CD14-positive monocyte (primary cell): ENCODE measurements around the gene AP1B1. TPM values are rescaled to one million over a fixed set of nuclear protein-coding genes. Genes with fewer than 3 reads are reported as not detected.

Source experiments
- DNase-seq, 3 donors: peaks; one replicate each; pipeline ENCODE4 v3.0.0-alpha.2; 2011 to 2022
- H2AFZ ChIP-seq: 2 replicates; pipeline ENCODE4 v1.6.0; 2012; ENCODE audit warnings: mild to moderate bottlenecking, low read depth, low read length, inconsistent platforms; ENCODE audit not compliant: insufficient read depth, poor library complexity, severe bottlenecking
- H3K27ac ChIP-seq, 2 donors: 1 replicate in 1 of 2; 2 replicates in 1 of 2; pipeline ENCODE4 v1.5.1; 2012 to 2013; ENCODE audit warnings: low read length in 2 of 2, control low read depth in 1 of 2, inconsistent platforms in 1 of 2, low read depth in 1 of 2, mild to moderate bottlenecking in 1 of 2
- H3K27me3 ChIP-seq, 2 donors: one replicate each; pipeline versions ENCODE4 v1.6.0 to v1.6.1; 2011 to 2013; ENCODE audit warnings: low read length in 2 of 2; ENCODE audit not compliant: control insufficient read depth in 2 of 2, insufficient read depth in 2 of 2
- H3K36me3 ChIP-seq, 2 donors: replicated peaks in 1 of 2; 1 replicate in 1 of 2; 2 replicates in 1 of 2; pipeline versions ENCODE4 v1.5.1 to v1.6.1; 2012 to 2013; ENCODE audit warnings: low read length in 2 of 2, control low read depth in 1 of 2, inconsistent platforms in 1 of 2, mild to moderate bottlenecking in 1 of 2; ENCODE audit not compliant: insufficient read depth in 2 of 2, control insufficient read depth in 1 of 2
- H3K4me1 ChIP-seq, 2 donors: 1 replicate in 1 of 2; 2 replicates in 1 of 2; pipeline versions ENCODE4 v1.5.1 to v1.6.1; 2012 to 2013; ENCODE audit warnings: low read length in 2 of 2, control low read depth in 1 of 2, inconsistent platforms in 1 of 2, mild to moderate bottlenecking in 1 of 2, moderate library complexity in 1 of 2; ENCODE audit not compliant: insufficient read depth in 2 of 2, control insufficient read depth in 1 of 2
- H3K4me2 ChIP-seq: replicated peaks from 2 replicates; pipeline ENCODE3; 2012; ENCODE audit warnings: low read length, moderate library complexity, mild to moderate bottlenecking; ENCODE audit not compliant: poor library complexity, severe bottlenecking; ENCODE audit errors: extremely low read depth
- H3K4me3 ChIP-seq, 3 experiments: fragments of 200-600 bp in 1 of 3; sonication (generic) in 1 of 3; replicated peaks in 1 of 3; 1 replicate in 2 of 3; 2 replicates in 1 of 3; pipeline ENCODE4 v1.5.1; 2011 to 2013; ENCODE audit warnings: low read length in 3 of 3, mild to moderate bottlenecking in 3 of 3, control low read depth in 2 of 3, low read depth in 2 of 3, inconsistent platforms in 1 of 3, moderate library complexity in 1 of 3
- H3K79me2 ChIP-seq: 2 replicates; pipeline ENCODE4 v1.6.0; 2012; ENCODE audit warnings: mild to moderate bottlenecking, control low read depth, inconsistent platforms, low read length, moderate library complexity; ENCODE audit not compliant: insufficient read depth
- H3K9ac ChIP-seq: 2 replicates; pipeline ENCODE4 v1.6.0; 2017; ENCODE audit warnings: low read length, mild to moderate bottlenecking; ENCODE audit not compliant: insufficient read depth, poor library complexity, severe bottlenecking
- H3K9me3 ChIP-seq, 2 donors: replicated peaks in 1 of 2; 1 replicate in 1 of 2; 2 replicates in 1 of 2; pipeline versions ENCODE4 v1.5.1 to v1.6.1; 2012 to 2013; ENCODE audit warnings: low read length in 2 of 2, control low read depth in 1 of 2; ENCODE audit not compliant: control insufficient read depth in 1 of 2, insufficient read depth in 1 of 2
- H4K20me1 ChIP-seq: 2 replicates; pipeline ENCODE4 v1.6.0; 2012; ENCODE audit warnings: mild to moderate bottlenecking, low read length, control low read depth, moderate library complexity; ENCODE audit not compliant: insufficient read depth
- H3K27ac Mint-ChIP-seq, 7 donors: one replicate each; pipeline ENCODE4 v1.8.0; 2020; ENCODE audit warnings: mild to moderate bottlenecking in 7 of 7, mixed read lengths in 7 of 7, moderate library complexity in 6 of 7, inconsistent platforms in 2 of 7
- H3K27me3 Mint-ChIP-seq, 3 donors: one replicate each; pipeline ENCODE4 v1.8.0; 2021 to 2022; ENCODE audit warnings: low read depth in 3 of 3, mild to moderate bottlenecking in 3 of 3, mixed read lengths in 3 of 3, moderate library complexity in 3 of 3, inconsistent platforms in 1 of 3
- H3K36me3 Mint-ChIP-seq, 2 donors: one replicate each; pipeline ENCODE4 v1.8.0; 2020; ENCODE audit warnings: mixed read lengths in 2 of 2, inconsistent platforms in 1 of 2, mild to moderate bottlenecking in 1 of 2
- H3K4me1 Mint-ChIP-seq: one replicate; pipeline ENCODE4 v1.8.0; 2020; ENCODE audit warnings: mild to moderate bottlenecking, mixed read lengths
- H3K4me3 Mint-ChIP-seq, 2 donors: one replicate each; pipeline ENCODE4 v1.8.0; 2020; ENCODE audit warnings: mild to moderate bottlenecking in 2 of 2, mixed read lengths in 2 of 2, moderate library complexity in 1 of 2
- H3K9me3 Mint-ChIP-seq, 7 donors: one replicate each; pipeline ENCODE4 v1.8.0; 2020 to 2022; ENCODE audit warnings: mixed read lengths in 7 of 7, mild to moderate bottlenecking in 6 of 7, moderate library complexity in 6 of 7, inconsistent platforms in 2 of 7
- CTCF ChIP-seq: fragments of 200-600 bp; IDR thresholded peaks from one replicate; pipeline ENCODE4 v1.8.0; 2022; ENCODE audit warnings: antibody characterized with exemption, mild to moderate bottlenecking
- whole genome bisulfite sequencing: methylation state at CpG from one replicate; pipeline ENCODE4 v1.1.5; 2013; ENCODE audit warnings: missing lambda C conversion rate; ENCODE audit not compliant: insufficient coverage; 5-methylcytosine and 5-hydroxymethylcytosine counted together
- intact Hi-C, 2 donors: fragments of 100-400 bp; cut with micrococcal nuclease; formaldehyde crosslinking; loops; one replicate each; pipeline versions ENCODE4 v1.15.0 to v1.15.1; 2023
- polyA plus RNA-seq, 3 donors: library from polyadenylated mRNA; depleted of rRNA in 1 of 3; unstranded in 2 of 3; stranded (reverse) in 1 of 3; fragments of 300-500 nt in 2 of 3; fragments of >200 nt in 1 of 3; fragmentation: Illumina TruSeq in 2 of 3; gene quantifications; 1 replicate in 2 of 3; 2 replicates in 1 of 3; pipeline ENCODE4 v1.2.3, GENCODE V29; 2012 to 2021

Gene AP1B1
- polyA plus RNA-seq, 3 donors, result 29.0 to 102 (median 40.3) TPM

DNA sequence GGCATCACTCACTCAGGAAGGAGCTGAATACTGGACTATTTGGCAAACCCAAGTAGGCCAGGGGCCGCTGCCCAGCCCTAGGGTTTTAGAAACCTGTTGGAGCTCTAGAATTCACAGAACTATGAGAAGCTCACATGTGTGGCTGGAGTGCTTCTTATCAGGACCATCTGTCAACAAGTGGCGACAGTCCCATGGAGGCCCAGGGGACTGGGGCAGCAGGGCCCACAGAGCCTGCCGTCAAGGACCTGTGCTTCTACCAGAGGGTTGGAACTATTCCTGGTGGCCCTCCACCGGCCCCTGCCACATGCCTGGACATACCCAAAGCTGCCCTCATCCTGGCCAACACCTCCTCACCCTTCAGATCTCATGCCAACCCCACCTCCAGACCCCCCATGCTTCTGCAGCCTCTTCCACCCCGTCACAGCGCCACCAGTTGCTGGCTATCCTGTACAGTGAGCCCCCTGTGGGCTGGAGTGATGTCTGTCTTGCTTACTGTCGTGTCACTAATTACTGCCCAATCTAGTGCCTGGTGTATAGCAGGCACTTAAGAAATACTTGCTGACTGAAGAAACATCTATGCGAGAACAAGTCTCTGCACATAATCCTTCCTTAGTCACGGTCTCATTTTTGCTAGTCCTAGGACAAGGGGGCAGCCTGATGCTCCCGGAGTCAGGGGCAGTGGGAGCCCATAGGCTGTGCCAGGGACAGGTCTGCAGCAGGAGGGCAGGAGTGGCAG, 45.6 kb downstream of the AP1B1 start:
- Mint-ChIP-seq H3K4me3 (no peak overlapping the region), H3K27me3 (peaks cover 0 to 3% (median 0%) of the 10 kb centered on the region in 3 donors), H3K36me3 (peaks cover 94 to 100% of the 10 kb centered on the region in 2 donors), H3K27ac (peak overlapping the region in 6 of 7 donors; percentile 4 to 83 (median 25)), H3K4me1 (no peaks in the 10 kb centered on the region), H3K9me3 (no peaks in the 10 kb centered on the region)
- H3K27me3 ChIP-seq, result no peaks in the 10 kb centered on the region
- H3K4me2 ChIP-seq, result no peak overlapping the region
- H2AFZ ChIP-seq, result no peak overlapping the region
- H3K9ac ChIP-seq, result no peak overlapping the region
- H3K4me1 ChIP-seq, result no peaks in the 10 kb centered on the region
- H3K36me3 ChIP-seq, result peaks cover 91 to 100% of the 10 kb centered on the region in 2 donors
- no peak for DNase-seq
- H4K20me1 ChIP-seq, result peaks cover 48% of the 10 kb centered on the region
- intact Hi-C loops, result no loop called here
- WGBS, result 87% methylated on average over 6 of the region's 10 CpGs
- H3K4me3 ChIP-seq, result no peak overlapping the region
- no peaks in the 10 kb centered on the region for H3K9me3 ChIP-seq
- peak overlapping the region in 1 of 2 donors; percentile 8 for H3K27ac ChIP-seq
- no peak for TF ChIP-seq CTCF
- no peaks in the 10 kb centered on the region for H3K79me2 ChIP-seq

DNA sequence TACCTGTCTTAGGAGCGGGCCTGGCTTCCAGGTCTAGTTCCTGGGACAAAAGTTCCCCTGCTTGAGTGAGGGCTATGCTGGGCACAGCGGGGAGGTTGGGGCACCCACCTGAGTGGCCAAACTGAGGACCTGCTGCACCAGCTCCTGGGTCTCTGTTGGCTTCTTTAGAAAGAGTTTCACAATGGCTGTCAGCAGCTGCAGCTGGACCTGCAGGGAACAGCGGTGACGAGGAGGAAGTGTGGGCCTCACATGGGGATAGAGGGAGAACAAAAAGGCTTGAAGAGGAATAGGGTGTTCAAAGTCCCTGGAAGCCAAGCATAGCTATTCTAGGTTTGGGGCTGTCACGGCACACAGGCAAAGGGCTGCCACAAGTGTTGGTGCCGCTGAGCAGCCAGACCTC, 46.2 kb downstream of the AP1B1 start:
- Histone ChIP-seq H3K27me3 (no peaks in the 10 kb centered on the region), H3K27ac (peak overlapping the region in 1 of 2 donors; percentile 5), H3K36me3 (peaks cover 91 to 100% of the 10 kb centered on the region in 2 donors), H3K9me3 (no peaks in the 10 kb centered on the region), H4K20me1 (peaks cover 45% of the 10 kb centered on the region), H3K4me2 (no peak overlapping the region), H3K4me3 (no peak overlapping the region), H2AFZ (no peak overlapping the region), H3K79me2 (no peaks in the 10 kb centered on the region), H3K4me1 (no peaks in the 10 kb centered on the region), H3K9ac (no peak overlapping the region)
- peaks cover 93 to 100% of the 10 kb centered on the region in 2 donors for H3K36me3 Mint-ChIP-seq
- 45% methylated on average over 6 of the region's 6 CpGs for WGBS
- peak overlapping the region in 1 of 7 donors; percentile 21 for H3K27ac Mint-ChIP-seq
- H3K9me3 Mint-ChIP-seq, result no peaks in the 10 kb centered on the region
- TF ChIP-seq CTCF, result no peak
- no peak for DNase-seq
- H3K4me1 Mint-ChIP-seq, result no peaks in the 10 kb centered on the region
- intact Hi-C loops, result no loop called here
- peaks cover 0 to 3% (median 0%) of the 10 kb centered on the region in 3 donors for H3K27me3 Mint-ChIP-seq
- H3K4me3 Mint-ChIP-seq, result no peak overlapping the region
